Measurements from ENCODE around the gene UGT2B11.

- no peak for TF ChIP-seq CTCF (IDR thresholded peaks at IDR 0.05 in 4 of 5, conservative IDR thresholded peaks at IDR 0.05 in 1 of 5)
- TF ChIP-seq POLR2A (IDR thresholded peaks at IDR 0.05) = no peak
Measured at GRCh38 chr4:69210911-69211310, 3.6 kb downstream of the UGT2B11 start.
